IMR-90 (cell line): ENCODE measurements around the gene PLTP. TPM values are rescaled to one million over a fixed set of nuclear protein-coding genes. Genes with fewer than 3 reads are reported as not detected.

ENCODE experiments used
- ATAC-seq: fragments of 200-7000 bp; cut with Tn5 transposase; 2 replicates; pipeline ENCODE4 v1.9.1; 2020; ENCODE audit warnings: low read depth, mild to moderate bottlenecking, moderate library complexity
- BruUV-seq: library from RNA; stranded (reverse); fragments of 400-500 nt; replicated peaks from 2 replicates; lab custom pipeline; 2021; lab: Mats Ljungman, UMichigan
- CTCF ChIA-PET: fragments of 300-600 bp; formaldehyde crosslinking; extraction: SDS; loops from one replicate; lab custom pipeline; 2021; ENCODE audit warnings: antibody characterized with exemption; lab: Yijun Ruan, JAX
- POLR2A ChIA-PET: fragments of 300-600 bp; sonication (Branson Sonifier 250); formaldehyde crosslinking; loops from one replicate; lab custom pipeline; 2022; ENCODE audit warnings: antibody characterized with exemption; ENCODE audit not compliant: unreplicated experiment; lab: Charles Lee
- DNase-seq: peaks from one replicate; pipeline ENCODE4 v3.0.0; 2013
- H2AFZ ChIP-seq: replicated peaks from 2 replicates; pipeline ENCODE3; 2013; ENCODE audit warnings: low read length, mild to moderate bottlenecking; ENCODE audit not compliant: poor library complexity
- H2AK5ac ChIP-seq: 2 replicates; pipeline ENCODE4 v1.6.1; 2013; ENCODE audit warnings: low read depth, low read length, inconsistent platforms
- H2AK9ac ChIP-seq: replicated peaks from 2 replicates; pipeline ENCODE3; 2013; ENCODE audit warnings: mild to moderate bottlenecking, low read depth, low read length, moderate library complexity; ENCODE audit not compliant: poor library complexity
- H2BK120ac ChIP-seq: 2 replicates; pipeline ENCODE4 v1.6.1; 2013; ENCODE audit warnings: low read depth, low read length, inconsistent platforms
- H2BK15ac ChIP-seq: 3 replicates; pipeline ENCODE4 v1.6.1; 2013; ENCODE audit warnings: low read depth, low read length, inconsistent platforms
- H2BK20ac ChIP-seq: 2 replicates; pipeline ENCODE4 v1.6.1; 2013; ENCODE audit warnings: low read depth, mild to moderate bottlenecking, inconsistent platforms, low read length, moderate library complexity
- H2BK5ac ChIP-seq: 2 replicates; pipeline ENCODE4 v1.6.1; 2013; ENCODE audit warnings: mild to moderate bottlenecking, low read depth, low read length, inconsistent platforms; ENCODE audit not compliant: poor library complexity, severe bottlenecking
- H3K14ac ChIP-seq: replicated peaks from 2 replicates; pipeline ENCODE4 v1.6.1; 2013; ENCODE audit warnings: low read depth, low read length, inconsistent platforms
- H3K18ac ChIP-seq: 2 replicates; pipeline ENCODE4 v1.6.1; 2013; ENCODE audit warnings: low read depth, low read length, control low read depth
- H3K23ac ChIP-seq: 2 replicates; pipeline ENCODE4 v1.6.1; 2013; ENCODE audit warnings: low read depth, low read length, inconsistent platforms
- H3K27ac ChIP-seq: 2 replicates; pipeline ENCODE4 v1.5.1; 2013; ENCODE audit warnings: mild to moderate bottlenecking, control low read depth, low read length; ENCODE audit not compliant: insufficient read depth
- H3K27me3 ChIP-seq: 2 replicates; pipeline ENCODE4 v1.6.1; 2013; ENCODE audit warnings: low read length; ENCODE audit not compliant: control insufficient read depth, insufficient read depth
- H3K36me3 ChIP-seq: 2 replicates; pipeline ENCODE4 v1.6.1; 2013; ENCODE audit warnings: low read length, mixed read lengths; ENCODE audit not compliant: control insufficient read depth, insufficient read depth
- H3K4ac ChIP-seq: 2 replicates; pipeline ENCODE4 v1.6.1; 2013; ENCODE audit warnings: low read depth, low read length, inconsistent platforms
- H3K4me1 ChIP-seq: 2 replicates; pipeline ENCODE4 v1.6.1; 2013; ENCODE audit warnings: low read length, mixed read lengths; ENCODE audit not compliant: control insufficient read depth, insufficient read depth
- H3K4me2 ChIP-seq: 2 replicates; pipeline ENCODE4 v1.6.1; 2013; ENCODE audit warnings: low read depth, mild to moderate bottlenecking, control low read depth, low read length, moderate library complexity
- H3K4me3 ChIP-seq: 2 replicates; pipeline ENCODE4 v1.5.1; 2013; ENCODE audit warnings: low read depth, mild to moderate bottlenecking, control low read depth, low read length, moderate library complexity; ENCODE audit not compliant: insufficient read depth
- H3K56ac ChIP-seq: 2 replicates; pipeline ENCODE4 v1.6.1; 2013; ENCODE audit warnings: low read length, inconsistent platforms; ENCODE audit not compliant: insufficient read depth; ENCODE audit errors: extremely low read depth
- H3K79me1 ChIP-seq, 2 experiments: 2 replicates each; pipeline ENCODE4 v1.6.1; 2013; ENCODE audit warnings: low read length in 2 of 2, inconsistent platforms in 1 of 2, low read depth in 1 of 2
- H3K9ac ChIP-seq: 2 replicates; pipeline ENCODE4 v1.6.1; 2013; ENCODE audit warnings: low read depth, low read length, control low read depth
- H3K9me1 ChIP-seq: 2 replicates; pipeline ENCODE4 v1.6.1; 2013; ENCODE audit warnings: low read length, inconsistent platforms; ENCODE audit not compliant: insufficient read depth
- H3K9me3 ChIP-seq: 2 replicates; pipeline ENCODE4 v1.6.1; 2013; ENCODE audit warnings: low read length; ENCODE audit not compliant: control insufficient read depth, insufficient read depth
- H4K20me1 ChIP-seq: 2 replicates; pipeline ENCODE4 v1.6.1; 2013; ENCODE audit warnings: low read length, inconsistent platforms; ENCODE audit not compliant: insufficient read depth
- H4K5ac ChIP-seq: 2 replicates; pipeline ENCODE4 v1.6.1; 2013; ENCODE audit warnings: mild to moderate bottlenecking, low read depth, low read length, control low read depth
- H4K8ac ChIP-seq, 2 experiments: 2 replicates each; pipeline ENCODE4 v1.6.1; 2013; ENCODE audit warnings: low read depth in 2 of 2, low read length in 2 of 2, control low read depth in 1 of 2, inconsistent platforms in 1 of 2
- H4K91ac ChIP-seq: 2 replicates; pipeline ENCODE4 v1.6.1; 2013; ENCODE audit warnings: low read depth, low read length, inconsistent platforms; ENCODE audit not compliant: insufficient read depth
- CEBPB ChIP-seq: IDR thresholded peaks from 2 replicates; pipeline ENCODE4 v1.6.1; 2012; ENCODE audit warnings: low read depth, low read length, improper control_type of control experiment
- CTCF ChIP-seq: conservative IDR thresholded peaks from 2 replicates; pipeline ENCODE4 v1.5.1; 2012; ENCODE audit warnings: mild to moderate bottlenecking, low read depth, low read length, improper control_type of control experiment
- ELK1 ChIP-seq: fragments of 150-350 bp; IDR thresholded peaks from 2 replicates; pipeline ENCODE4 v1.6.1; 2016; ENCODE audit warnings: low read depth, mild to moderate bottlenecking, low read length, moderate library complexity, borderline replicate concordance
- RAD21 ChIP-seq: IDR thresholded peaks from 2 replicates; pipeline ENCODE4 v1.6.1; 2012; ENCODE audit warnings: low read length, improper control_type of control experiment
- SMC3 ChIP-seq: fragments of 150-350 bp; IDR thresholded peaks from 2 replicates; pipeline ENCODE4 v1.6.1; 2016; ENCODE audit warnings: low read depth, mild to moderate bottlenecking, antibody characterized with exemption, low read length, moderate library complexity
- WGBS, 2 experiments: methylation state at CpG; one replicate each; pipeline versions ENCODE4 v1.1.5 to v1.1.7; 2013; ENCODE audit warnings: missing lambda C conversion rate in 2 of 2; ENCODE audit not compliant: insufficient read length in 1 of 2; ENCODE audit errors: extremely low coverage in 2 of 2; 5-methylcytosine and 5-hydroxymethylcytosine counted together
- dilution Hi-C: fragments of 300-500 bp; cut with HindIII; formaldehyde crosslinking; loops from one replicate; pipeline ENCODE4 v1.14.3; 2018; ENCODE audit warnings: low sequenced_read_pairs; ENCODE audit not compliant: unreplicated experiment
- in situ Hi-C: fragments of 300-500 bp; cut with MboI; formaldehyde crosslinking; loops from 3 replicates; pipeline ENCODE4 v1.14.3; 2019; ENCODE audit warnings: low sequenced_read_pairs, inconsistent platforms, mixed read lengths
- intact Hi-C: fragments of 100-400 bp; cut with micrococcal nuclease; formaldehyde crosslinking; loops from 2 replicates; pipeline ENCODE4 v1.10.0; 2022
- polyA plus RNA-seq, 3 experiments: library from polyadenylated mRNA; depleted of rRNA; stranded (reverse); fragments of >200 nt; gene quantifications; 2 replicates each; pipeline ENCODE4 v1.2.3, GENCODE V29; 2012; ENCODE audit warnings: low replicate concordance in 1 of 3
- total RNA-seq: library from RNA; depleted of rRNA; stranded (reverse); fragments of >200 nt; gene quantifications from 2 replicates; pipeline ENCODE4 v1.2.3, GENCODE V29; 2012

Gene PLTP
- total and polyA plus RNA-seq, 2 of the 4 experiments (the other 2 are of a cell fraction) = 5.4 to 55.8 TPM

GRCh38 chr20:45859916-45860315 lies 52.0 kb downstream of the PLTP start:
- intact Hi-C loops (loop anchor here (2.0 kb wide), 1 partner anchor 75 kb away; no protein-coding TSS in a partner anchor), dilution Hi-C loops (no loop called here), in situ Hi-C loops (no loop called here)
- Histone ChIP-seq H2BK20ac (no peak overlapping the region), H3K4me1 (peaks cover 6% of the 10 kb centered on the region; the same call in 1 of the 2 replicates), H3K9me1 (peaks cover 8% of the 10 kb centered on the region), H2BK5ac (no peak overlapping the region), H3K27ac (no peak overlapping the region), H3K18ac (no peak overlapping the region), H3K4me2 (no peak overlapping the region), H4K8ac (no peak overlapping the region), H2AK5ac (no peak overlapping the region), H3K9me3 (no peaks in the 10 kb centered on the region), H3K23ac (no peak overlapping the region), H3K4ac (no peak overlapping the region), H2BK120ac (no peak overlapping the region), H3K36me3 (peaks cover under 1% of the 10 kb centered on the region; the same call in 1 of the 2 replicates), H2AK9ac (no peak overlapping the region), H4K5ac (no peak overlapping the region), H3K56ac (no peak overlapping the region), H2AFZ (no peak overlapping the region), H4K20me1 (no peaks in the 10 kb centered on the region), H2BK15ac (no peak overlapping the region), H3K27me3 (no peaks in the 10 kb centered on the region), H3K4me3 (no peak overlapping the region), H3K14ac (no peak overlapping the region), H3K79me1 (peaks cover 26 to 52% of the 10 kb centered on the region in 2 experiments), H4K91ac (no peak overlapping the region), H3K9ac (no peak overlapping the region)
- 100% methylated on average over 1 of the region's 5 CpGs; no CpG with 5 or more reads in 1 of the 2 experiments for WGBS, 2 experiments
- POLR2A ChIA-PET = no interaction called here
- DNase-seq (no peak), ATAC-seq (no peak)
- no TSS peak for BruUV-seq
- TF ChIP-seq ELK1 (no peak), SMC3 (no peak), CEBPB (no peak), RAD21 (no peak), CTCF (no peak)
- CTCF ChIA-PET = interaction anchor here (0.6 kb wide), 1 partner anchor 20 kb away, joined by 3 read pairs; no protein-coding TSS in a partner anchor
